HCT116 (cell line): ENCODE data around the gene FRMD4A. TPM values are rescaled to one million over a fixed set of nuclear protein-coding genes. Genes with fewer than 3 reads are reported as not detected.

Experiments
- ATAC-seq: fragments of 200-7000 bp; cut with Tn5 transposase; 2 replicates; pipeline ENCODE4 v1.9.1; 2020; ENCODE audit warnings: mild to moderate bottlenecking, moderate library complexity
- BruUV-seq: library from RNA; stranded (reverse); fragments of 400-500 nt; replicated peaks from 2 replicates; lab custom pipeline; 2021; lab: Mats Ljungman, UMichigan
- CTCF ChIA-PET: fragments of 300-600 bp; sonication (Branson Sonifier 250); formaldehyde crosslinking; loops from one replicate; lab custom pipeline; 2021; ENCODE audit warnings: antibody characterized with exemption; lab: Charles Lee
- POLR2A ChIA-PET: fragments of 300-600, 350-600 bp; sonication (Branson Sonifier 250); formaldehyde crosslinking; loops from one replicate; lab custom pipeline; 2021; ENCODE audit warnings: antibody characterized with exemption; lab: Charles Lee
- RAD21 ChIA-PET, 2 experiments: fragments of 300-600 bp; sonication (Branson Sonifier 250); formaldehyde crosslinking; loops; one replicate each; lab custom pipeline; 2023; ENCODE audit warnings: low total read pairs in 2 of 2; ENCODE audit not compliant: uncharacterized antibody in 2 of 2, unreplicated experiment in 2 of 2, low non-redundant PET in 1 of 2; lab: Charles Lee
- DNase-seq: peaks from one replicate; pipeline ENCODE4 v3.0.0-alpha.2; 2010; ENCODE audit warnings: low read depth, low spot score
- H2AFZ ChIP-seq: fragments of 200-600 bp; shearing (Covaris generic), sonication (generic); 2 replicates; pipeline ENCODE4 v1.6.1; 2017; ENCODE audit warnings: low read depth, mixed run types, mixed read lengths, antibody characterized with exemption, low read length; ENCODE audit not compliant: poor library complexity, severe bottlenecking
- H3K27ac ChIP-seq: 2 replicates; pipeline ENCODE4 v1.5.1; 2012; ENCODE audit warnings: low read depth, low read length
- H3K27me3 ChIP-seq: fragments of 200-600 bp; sonication (generic); 2 replicates; pipeline ENCODE4 v1.6.1; 2016; ENCODE audit warnings: mixed run types, low read length, mixed read lengths; ENCODE audit not compliant: insufficient read depth
- H3K36me3 ChIP-seq, 2 experiments: fragments of 200-500 bp in 1 of 2; fragments of 200-600 bp in 1 of 2; sonication (Bioruptor generic) in 1 of 2; sonication (generic) in 1 of 2; 2 replicates each; pipeline versions ENCODE4 v1.5.1 to v1.6.1; 2014 to 2016; ENCODE audit warnings: low read length in 2 of 2, inconsistent platforms in 1 of 2, mixed read lengths in 1 of 2, mixed run types in 1 of 2; ENCODE audit not compliant: insufficient read depth in 2 of 2, control insufficient read depth in 1 of 2
- H3K4me1 ChIP-seq, 2 experiments: fragments of 200-600 bp in 1 of 2; sonication (generic) in 1 of 2; 2 replicates each; pipeline versions ENCODE4 v1.5.1 to v1.6.1; 2012 to 2017; ENCODE audit warnings: low read length in 2 of 2, inconsistent platforms in 1 of 2, mild to moderate bottlenecking in 1 of 2, mixed read lengths in 1 of 2, mixed run types in 1 of 2, moderate library complexity in 1 of 2; ENCODE audit not compliant: insufficient read depth in 2 of 2, control insufficient read depth in 1 of 2
- H3K4me2 ChIP-seq: fragments of 200-600 bp; sonication (generic); 2 replicates; pipeline ENCODE4 v1.6.1; 2017; ENCODE audit warnings: mixed run types, low read length, mixed read lengths
- H3K4me3 ChIP-seq, 2 experiments: fragments of 200-600 bp in 1 of 2; sonication (generic) in 1 of 2; replicated peaks in 1 of 2; 2 replicates each; pipeline ENCODE4 v1.5.1; 2011 to 2016; ENCODE audit warnings: low read length in 2 of 2, control low read depth in 1 of 2, low read depth in 1 of 2, mild to moderate bottlenecking in 1 of 2, mixed read lengths in 1 of 2, mixed run types in 1 of 2
- H3K79me2 ChIP-seq: fragments of 200-600 bp; sonication (generic); 2 replicates; pipeline ENCODE4 v1.6.1; 2017; ENCODE audit warnings: mild to moderate bottlenecking, mixed run types, low read length, moderate library complexity, mixed read lengths; ENCODE audit not compliant: insufficient read depth
- H3K9ac ChIP-seq: fragments of 200-600 bp; sonication (generic); 2 replicates; pipeline ENCODE4 v1.6.1; 2016; ENCODE audit warnings: low read length, mixed read lengths
- H3K9me2 ChIP-seq: fragments of 200-600 bp; sonication (generic), shearing (Covaris generic); 2 replicates; pipeline ENCODE4 v1.6.1; 2017; ENCODE audit warnings: mixed run types, mild to moderate bottlenecking, moderate library complexity; ENCODE audit not compliant: insufficient read depth
- H3K9me3 ChIP-seq, 2 experiments: fragments of 200-500 bp in 1 of 2; fragments of 200-600 bp in 1 of 2; sonication (Bioruptor generic) in 1 of 2; sonication (generic) in 1 of 2; 2 replicates each; pipeline ENCODE4 v1.6.1; 2014 to 2017; ENCODE audit warnings: low read length in 2 of 2, mixed read lengths in 2 of 2, inconsistent platforms in 1 of 2, low read depth in 1 of 2, mild to moderate bottlenecking in 1 of 2, mixed run types in 1 of 2, moderate library complexity in 1 of 2; ENCODE audit not compliant: control insufficient read depth in 1 of 2, insufficient read depth in 1 of 2
- H4K20me1 ChIP-seq: fragments of 200-600 bp; sonication (generic), shearing (Covaris generic); 2 replicates; pipeline ENCODE4 v1.6.1; 2017; ENCODE audit warnings: mixed run types, mild to moderate bottlenecking, moderate library complexity; ENCODE audit not compliant: insufficient read depth
- ATF3 ChIP-seq: IDR thresholded peaks from 2 replicates; pipeline ENCODE4 v1.6.1; 2012
- CBX3 ChIP-seq: IDR thresholded peaks from 2 replicates; pipeline ENCODE4 v1.6.1; 2012; ENCODE audit warnings: low read depth
- CTCF ChIP-seq, 3 experiments: fragments of 200-600 bp in 1 of 3; sonication (generic) in 1 of 3; IDR thresholded peaks in 2 of 3; conservative IDR thresholded peaks in 1 of 3; 2 replicates each; pipeline ENCODE4 v1.5.1; 2012 to 2017; ENCODE audit warnings: low read depth in 2 of 3, low read length in 2 of 3, antibody characterized with exemption in 1 of 3, borderline replicate concordance in 1 of 3, control low read depth in 1 of 3, mild to moderate bottlenecking in 1 of 3, mixed read lengths in 1 of 3, mixed run types in 1 of 3, moderate library complexity in 1 of 3; ENCODE audit not compliant: insufficient read depth in 1 of 3
- ELF1 ChIP-seq: IDR thresholded peaks from 2 replicates; pipeline ENCODE4 v1.6.1; 2012; ENCODE audit warnings: low read depth, borderline replicate concordance
- EZH2 ChIP-seq: fragments of 200-600 bp; sonication (generic); IDR thresholded peaks from 2 replicates; pipeline ENCODE4 v1.6.1; 2017; ENCODE audit warnings: antibody characterized with exemption, mixed run types
- EZH2phosphoT487 ChIP-seq: fragments of 200-600 bp; IDR thresholded peaks from 2 replicates; pipeline ENCODE4 v1.6.1; 2018; ENCODE audit warnings: antibody characterized with exemption, borderline replicate concordance
- JUND ChIP-seq: IDR thresholded peaks from 2 replicates; pipeline ENCODE4 v1.6.1; 2012
- POLR2A ChIP-seq: IDR thresholded peaks from 2 replicates; pipeline ENCODE4 v1.7.0; 2011; ENCODE audit warnings: borderline replicate concordance; ENCODE audit not compliant: insufficient read depth, insufficient read length; ENCODE audit errors: extremely low read depth
- POLR2AphosphoS5 ChIP-seq: IDR thresholded peaks from 2 replicates; pipeline ENCODE4 v1.6.1; 2011; ENCODE audit warnings: mild to moderate bottlenecking, low read depth, low read length, moderate library complexity
- REST ChIP-seq: IDR thresholded peaks from 2 replicates; pipeline ENCODE4 v1.6.1; 2012; ENCODE audit warnings: low read depth
- TCF7L2 ChIP-seq: IDR thresholded peaks from 2 replicates; pipeline ENCODE4 v1.7.0; 2011; ENCODE audit warnings: borderline replicate concordance, inconsistent platforms; ENCODE audit not compliant: insufficient read depth, insufficient read length; ENCODE audit errors: extremely low read depth
- ZBTB33 ChIP-seq: IDR thresholded peaks from 2 replicates; pipeline ENCODE4 v1.6.1; 2011; ENCODE audit warnings: mild to moderate bottlenecking, low read length, moderate library complexity; ENCODE audit not compliant: insufficient replicate concordance; ENCODE audit errors: extremely low read depth
- intact Hi-C: fragments of 100-400 bp; cut with micrococcal nuclease; formaldehyde crosslinking; loops from 2 replicates; pipeline ENCODE4 v1.10.0; 2022
- total RNA-seq: library from RNA; stranded (reverse); gene quantifications from one replicate; pipeline ENCODE4 v1.2.1, GENCODE V29; 2021; ENCODE audit not compliant: unreplicated experiment

Gene FRMD4A
- total RNA-seq, 1 experiment from 2014 or later, result 0.20 TPM

- TF ChIP-seq EZH2, result no peak
- TF ChIP-seq POLR2A, result no peak
- TF ChIP-seq REST, result no peak
- TF ChIP-seq JUND, result no peak
- TF ChIP-seq ZBTB33, result no peak
- TF ChIP-seq ELF1, result no peak
- TF ChIP-seq POLR2AphosphoS5, result no peak
- no peak for TF ChIP-seq TCF7L2
- TF ChIP-seq EZH2phosphoT487, result no peak
- no peak for TF ChIP-seq CBX3
- no peak for TF ChIP-seq ATF3
- TF ChIP-seq CTCF (IDR thresholded peaks at IDR 0.05 in 2 of 3, conservative IDR thresholded peaks at IDR 0.05 in 1 of 3; ENCODE audit: borderline replicate concordance in 1 of 3, insufficient read depth in 1 of 3, low read depth in 2 of 3, low read length in 2 of 3), result no peak
- TF ChIP-seq, all 23 proteins: peak for 0
- H3K9me2 ChIP-seq, result no peaks in the 10 kb centered on the region
- no peaks in the 10 kb centered on the region for H3K36me3 ChIP-seq
- no peak overlapping the region for H3K4me2 ChIP-seq
- H4K20me1 ChIP-seq, result no peaks in the 10 kb centered on the region
- intact Hi-C loops, result no loop called here
- no peaks in the 10 kb centered on the region for H3K4me1 ChIP-seq
- no peaks in the 10 kb centered on the region for H3K79me2 ChIP-seq
- BruUV-seq, result no TSS peak
- ChIA-PET CTCF (no interaction called here), RAD21 (no interaction called here), POLR2A (no interaction called here)
- H3K4me3 ChIP-seq, result no peak overlapping the region
- no peak overlapping the region for H2AFZ ChIP-seq
- ATAC-seq (no peak), DNase-seq (no peak)
- H3K9ac ChIP-seq, result no peak overlapping the region
- no peaks in the 10 kb centered on the region for H3K9me3 ChIP-seq
- H3K27ac ChIP-seq, result no peak overlapping the region
- peaks cover 38% of the 10 kb centered on the region for H3K27me3 ChIP-seq
Observed at GRCh38 chr10:13890233-13891127, 440.2 kb downstream of the FRMD4A start.
